KMS-11 (cell line): ENCODE data around the gene YWHAQ.

Source experiments
- H2AFZ ChIP-seq: fragments of 200-600 bp; sonication (generic); 2 replicates; pipeline ENCODE4 v1.6.1; 2016; ENCODE audit warnings: antibody characterized with exemption, mixed run types, low read depth
- H3K27ac ChIP-seq: fragments of 200-600 bp; sonication (generic); 2 replicates; pipeline ENCODE4 v1.6.1; 2016; ENCODE audit warnings: mild to moderate bottlenecking, mixed run types
- H3K27me3 ChIP-seq: fragments of 200-600 bp; sonication (generic); 2 replicates; pipeline ENCODE4 v1.6.1; 2017; ENCODE audit warnings: mild to moderate bottlenecking, low read depth, mixed run types, moderate library complexity; ENCODE audit not compliant: insufficient read depth
- H3K36me3 ChIP-seq: fragments of 200-600 bp; sonication (generic); 2 replicates; pipeline ENCODE4 v1.6.1; 2017; ENCODE audit warnings: mild to moderate bottlenecking, mixed run types; ENCODE audit not compliant: insufficient read depth
- H3K4me1 ChIP-seq: fragments of 200-600 bp; sonication (generic); 2 replicates; pipeline ENCODE4 v1.6.1; 2016; ENCODE audit warnings: mild to moderate bottlenecking, low read depth, mixed run types; ENCODE audit not compliant: poor library complexity, severe bottlenecking
- H3K4me2 ChIP-seq: fragments of 200-600 bp; sonication (generic); 2 replicates; pipeline ENCODE4 v1.7.0; 2016; ENCODE audit warnings: mild to moderate bottlenecking, mixed run types
- H3K4me3 ChIP-seq: fragments of 200-600 bp; sonication (generic); IDR thresholded peaks from 2 replicates; pipeline ENCODE4 v1.6.1; 2017; ENCODE audit warnings: low read depth, low read length, mixed read lengths; ENCODE audit not compliant: insufficient read depth
- H3K79me2 ChIP-seq: fragments of 200-600 bp; sonication (generic); 2 replicates; pipeline ENCODE4 v1.6.1; 2016; ENCODE audit warnings: low read depth, mixed run types; ENCODE audit not compliant: insufficient read depth
- H3K9ac ChIP-seq: fragments of 200-600 bp; sonication (generic); 2 replicates; pipeline ENCODE4 v1.6.1; 2016; ENCODE audit warnings: mild to moderate bottlenecking, mixed run types
- H4K20me1 ChIP-seq: fragments of 200-600 bp; sonication (generic); 2 replicates; pipeline ENCODE4 v1.6.1; 2016; ENCODE audit warnings: mild to moderate bottlenecking, mixed run types; ENCODE audit not compliant: insufficient read depth
- CTCF ChIP-seq: fragments of 200-600 bp; sonication (generic); conservative IDR thresholded peaks from 2 replicates; pipeline ENCODE4 v1.6.1; 2017; ENCODE audit warnings: low read depth, mild to moderate bottlenecking, antibody characterized with exemption, low read length, moderate library complexity, mixed read lengths

The YWHAQ gene

GRCh38 chr2:9570182-9571060 lies 60.4 kb downstream of the YWHAQ start:
- H3K79me2 ChIP-seq, result no peaks in the 10 kb centered on the region
- TF ChIP-seq CTCF, result no peak
- H3K36me3 ChIP-seq, result no peaks in the 10 kb centered on the region
- H3K9ac ChIP-seq, result no peak overlapping the region
- no peak overlapping the region for H3K27ac ChIP-seq
- no peaks in the 10 kb centered on the region for H3K27me3 ChIP-seq
- no peak overlapping the region for H3K4me2 ChIP-seq
- no peaks in the 10 kb centered on the region for H4K20me1 ChIP-seq
- H3K4me3 ChIP-seq, result no peak overlapping the region
- H3K4me1 ChIP-seq, result peaks cover 30% of the 10 kb centered on the region
- no peak overlapping the region for H2AFZ ChIP-seq

- H3K36me3 ChIP-seq, result no peaks in the 10 kb centered on the region
- no peaks in the 10 kb centered on the region for H3K79me2 ChIP-seq
- H3K27me3 ChIP-seq, result no peaks in the 10 kb centered on the region
- H3K4me3 ChIP-seq, result no peak overlapping the region
- H3K4me1 ChIP-seq, result no peaks in the 10 kb centered on the region
- H2AFZ ChIP-seq, result no peak overlapping the region
- H3K9ac ChIP-seq, result no peak overlapping the region
- TF ChIP-seq CTCF, result no peak
- no peak overlapping the region for H3K27ac ChIP-seq
- H3K4me2 ChIP-seq, result no peak overlapping the region
- no peaks in the 10 kb centered on the region for H4K20me1 ChIP-seq
Observed at GRCh38 chr2:9565436-9566153, 65.2 kb downstream of the YWHAQ start.

GRCh38 chr2:9560628-9561027 lies 70.2 kb downstream of the YWHAQ start:
- H2AFZ ChIP-seq, result no peak overlapping the region
- no peak overlapping the region for H3K4me2 ChIP-seq
- no peaks in the 10 kb centered on the region for H3K36me3 ChIP-seq

GRCh38 chr2:9558948-9559381 lies 71.8 kb downstream of the YWHAQ start:
- no peak overlapping the region for H3K4me3 ChIP-seq

More at GRCh38 chr2:9560628-9561027, 70.2 kb downstream of the YWHAQ start:
- H3K27ac ChIP-seq, result no peak overlapping the region
- H3K9ac ChIP-seq, result no peak overlapping the region
- no peak for TF ChIP-seq CTCF
- H3K27me3 ChIP-seq, result no peaks in the 10 kb centered on the region
- H3K4me1 ChIP-seq, result peaks cover 6% of the 10 kb centered on the region
- H4K20me1 ChIP-seq, result no peaks in the 10 kb centered on the region
- no peak overlapping the region for H3K4me3 ChIP-seq
- no peaks in the 10 kb centered on the region; the same call in 1 of the 2 replicates for H3K79me2 ChIP-seq

More at GRCh38 chr2:9558948-9559381, 71.8 kb downstream of the YWHAQ start:
- TF ChIP-seq CTCF, result no peak
- H2AFZ ChIP-seq, result no peak overlapping the region
- no peaks in the 10 kb centered on the region for H4K20me1 ChIP-seq
- H3K79me2 ChIP-seq, result peaks cover 15% of the 10 kb centered on the region
- H3K9ac ChIP-seq, result no peak overlapping the region
- H3K27me3 ChIP-seq, result no peaks in the 10 kb centered on the region
- no peak overlapping the region for H3K4me2 ChIP-seq
- H3K36me3 ChIP-seq, result no peaks in the 10 kb centered on the region
- H3K27ac ChIP-seq, result no peak overlapping the region
- H3K4me1 ChIP-seq, result peaks cover 14% of the 10 kb centered on the region
